ENCODE results near the gene DGCR8. TPM values are rescaled to one million over a fixed set of nuclear protein-coding genes. Genes with fewer than 3 reads are reported as not detected.
A peak's percentile ranks its signal among the peaks of the same experiment; 100 is the strongest.

Gene DGCR8
- total and polyA plus RNA-seq, 9 donors = 27.1 to 48.7 (median 38.4) TPM

GRCh38 chr22:20117633-20118299 is 37.7 kb downstream of the DGCR8 start:
- no peak for DNase-seq
- Histone ChIP-seq H3K36me3 (ENCODE audit: control insufficient read depth, insufficient read depth, low read length) (peaks cover 67% of the 10 kb centered on the region), H3K27ac (ENCODE audit: low read length) (peak overlapping the region; percentile 72), H3K4me1 (ENCODE audit: control insufficient read depth, insufficient read depth, low read length) (peaks cover 34% of the 10 kb centered on the region), H3K27me3 (ENCODE audit: control insufficient read depth, insufficient read depth, low read length) (no peaks in the 10 kb centered on the region), H3K4me3 (ENCODE audit: low read length) (peak overlapping the region; percentile 82), H3K9me3 (replicated peaks; ENCODE audit: control insufficient read depth, low read depth, low read length) (no peaks in the 10 kb centered on the region)
- under 1% methylated on average over 61 of the region's 66 CpGs for WGBS (ENCODE audit: insufficient coverage)

- Histone ChIP-seq H3K9me3 (replicated peaks; ENCODE audit: control insufficient read depth, low read depth, low read length) (no peaks in the 10 kb centered on the region), H3K27me3 (ENCODE audit: control insufficient read depth, insufficient read depth, low read length) (no peaks in the 10 kb centered on the region), H3K4me3 (ENCODE audit: low read length) (peak overlapping the region; percentile 82), H3K27ac (ENCODE audit: low read length) (peak overlapping the region; percentile 72), H3K36me3 (ENCODE audit: control insufficient read depth, insufficient read depth, low read length) (peaks cover 62% of the 10 kb centered on the region), H3K4me1 (ENCODE audit: control insufficient read depth, insufficient read depth, low read length) (peaks cover 34% of the 10 kb centered on the region)
- DNase-seq = no peak
- WGBS (ENCODE audit: insufficient coverage) = 25% methylated on average over 3 of the region's 8 CpGs
Measured at GRCh38 chr22:20118300-20119020, 38.4 kb downstream of the DGCR8 start.

GRCh38 chr22:20121856-20122415 is 41.9 kb downstream of the DGCR8 start:
- 93% methylated on average over 21 of the region's 22 CpGs for WGBS (ENCODE audit: insufficient coverage)
- no peak overlapping the region for H3K27ac ChIP-seq (ENCODE audit: low read length)
- H3K4me1 ChIP-seq (ENCODE audit: control insufficient read depth, insufficient read depth, low read length) = peaks cover 11% of the 10 kb centered on the region
- H3K27me3 ChIP-seq (ENCODE audit: control insufficient read depth, insufficient read depth, low read length) = no peaks in the 10 kb centered on the region
- DNase-seq = no peak
- H3K9me3 ChIP-seq (replicated peaks; ENCODE audit: control insufficient read depth, low read depth, low read length) = no peaks in the 10 kb centered on the region
- H3K4me3 ChIP-seq (ENCODE audit: low read length) = no peak overlapping the region
- H3K36me3 ChIP-seq (ENCODE audit: control insufficient read depth, insufficient read depth, low read length) = peaks cover 71% of the 10 kb centered on the region

GRCh38 chr22:20123366-20124082 is 43.5 kb downstream of the DGCR8 start:
- 88% methylated on average over 10 of the region's 13 CpGs for WGBS (ENCODE audit: insufficient coverage)
- H3K4me1 ChIP-seq (ENCODE audit: control insufficient read depth, insufficient read depth, low read length) = peaks cover 5% of the 10 kb centered on the region
- no peak for DNase-seq
- no peak overlapping the region for H3K4me3 ChIP-seq (ENCODE audit: low read length)
- H3K27me3 ChIP-seq (ENCODE audit: control insufficient read depth, insufficient read depth, low read length) = no peaks in the 10 kb centered on the region
- H3K9me3 ChIP-seq (replicated peaks; ENCODE audit: control insufficient read depth, low read depth, low read length) = no peaks in the 10 kb centered on the region
- peaks cover 76% of the 10 kb centered on the region for H3K36me3 ChIP-seq (ENCODE audit: control insufficient read depth, insufficient read depth, low read length)
- no peak overlapping the region for H3K27ac ChIP-seq (ENCODE audit: low read length)

- 67% methylated on average over 3 of the region's 11 CpGs for WGBS (ENCODE audit: insufficient coverage)
- Histone ChIP-seq H3K27me3 (ENCODE audit: control insufficient read depth, insufficient read depth, low read length) (no peaks in the 10 kb centered on the region), H3K9me3 (replicated peaks; ENCODE audit: control insufficient read depth, low read depth, low read length) (no peaks in the 10 kb centered on the region), H3K27ac (ENCODE audit: low read length) (no peak overlapping the region), H3K36me3 (ENCODE audit: control insufficient read depth, insufficient read depth, low read length) (peaks cover 71% of the 10 kb centered on the region), H3K4me1 (ENCODE audit: control insufficient read depth, insufficient read depth, low read length) (peaks cover under 1% of the 10 kb centered on the region), H3K4me3 (ENCODE audit: low read length) (no peak overlapping the region)
- DNase-seq = no peak
Measured at GRCh38 chr22:20124083-20124787, 44.2 kb downstream of the DGCR8 start.

- H3K4me3 ChIP-seq (ENCODE audit: low read length) = no peak overlapping the region
- H3K36me3 ChIP-seq (ENCODE audit: control insufficient read depth, insufficient read depth, low read length) = peaks cover 58% of the 10 kb centered on the region
- no peaks in the 10 kb centered on the region for H3K9me3 ChIP-seq (replicated peaks; ENCODE audit: control insufficient read depth, low read depth, low read length)
- WGBS (ENCODE audit: insufficient coverage) = 89% methylated on average over 18 of the region's 32 CpGs
- DNase-seq = no peak
- no peak overlapping the region for H3K27ac ChIP-seq (ENCODE audit: low read length)
- H3K4me1 ChIP-seq (ENCODE audit: control insufficient read depth, insufficient read depth, low read length) = no peaks in the 10 kb centered on the region
- no peaks in the 10 kb centered on the region for H3K27me3 ChIP-seq (ENCODE audit: control insufficient read depth, insufficient read depth, low read length)
Measured at GRCh38 chr22:20125201-20126174, 45.4 kb downstream of the DGCR8 start.

- H3K4me1 ChIP-seq (ENCODE audit: control insufficient read depth, insufficient read depth, low read length) = peaks cover 4% of the 10 kb centered on the region
- no peaks in the 10 kb centered on the region for H3K9me3 ChIP-seq (replicated peaks; ENCODE audit: control insufficient read depth, low read depth, low read length)
- no peak overlapping the region for H3K4me3 ChIP-seq (ENCODE audit: low read length)
- 75% methylated on average over 14 of the region's 19 CpGs for WGBS (ENCODE audit: insufficient coverage)
- DNase-seq = no peak
- no peak overlapping the region for H3K27ac ChIP-seq (ENCODE audit: low read length)
- H3K36me3 ChIP-seq (ENCODE audit: control insufficient read depth, insufficient read depth, low read length) = peaks cover 50% of the 10 kb centered on the region
- H3K27me3 ChIP-seq (ENCODE audit: control insufficient read depth, insufficient read depth, low read length) = no peaks in the 10 kb centered on the region
Measured at GRCh38 chr22:20126284-20127029, 46.4 kb downstream of the DGCR8 start.

GRCh38 chr22:20127318-20127868 is 47.4 kb downstream of the DGCR8 start:
- H3K4me1 ChIP-seq (ENCODE audit: control insufficient read depth, insufficient read depth, low read length) = peaks cover 7% of the 10 kb centered on the region
- 76% methylated on average over 15 of the region's 15 CpGs for WGBS (ENCODE audit: insufficient coverage)
- no peaks in the 10 kb centered on the region for H3K27me3 ChIP-seq (ENCODE audit: control insufficient read depth, insufficient read depth, low read length)
- no peak overlapping the region for H3K27ac ChIP-seq (ENCODE audit: low read length)
- no peak for DNase-seq
- no peaks in the 10 kb centered on the region for H3K9me3 ChIP-seq (replicated peaks; ENCODE audit: control insufficient read depth, low read depth, low read length)
- peaks cover 41% of the 10 kb centered on the region for H3K36me3 ChIP-seq (ENCODE audit: control insufficient read depth, insufficient read depth, low read length)
- no peak overlapping the region for H3K4me3 ChIP-seq (ENCODE audit: low read length)
